Measurements from ENCODE around the gene IL17RC. TPM values are rescaled to one million over a fixed set of nuclear protein-coding genes. Genes with fewer than 3 reads are reported as not detected.
"Not testable (repeated sequence)": the region's sequence is repeated elsewhere in the genome, so short reads cannot be mapped to it uniquely, and the experiment has no call there.

IL17RC gene
- total RNA-seq, 4 donors from 2014 or later = 14.8 to 67.3 (median 47.2) TPM

DNA sequence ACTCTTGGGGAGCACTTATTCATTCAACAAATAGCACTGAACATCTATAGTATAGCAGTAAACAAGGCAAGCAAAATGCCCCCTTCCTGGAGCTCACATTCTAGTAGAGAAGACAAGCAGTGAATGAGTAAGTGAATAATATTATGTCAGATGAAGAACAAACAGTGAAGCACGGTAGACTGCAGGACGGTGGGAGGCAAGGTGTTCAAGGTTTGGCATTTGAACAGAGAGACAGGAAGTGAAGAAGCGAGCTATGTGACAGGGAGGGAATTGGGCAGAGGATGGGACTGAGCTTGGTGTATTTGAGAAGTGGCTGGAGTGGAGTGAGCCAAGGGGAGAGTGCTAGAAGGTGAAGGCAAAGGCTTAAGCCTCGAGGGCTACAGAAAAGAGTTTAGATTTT is 18.1 kb downstream of the IL17RC start:
- Histone ChIP-seq H3K27ac (peak overlapping the region in 2 of 4 donors; percentile 96 to 97), H3K9me3 (no peaks in the 10 kb centered on the region), H3K36me3 (peaks cover 0 to 42% of the 10 kb centered on the region in 2 donors), H3K4me3 (peak overlapping the region in 3 of 4 donors; percentile 85 to 89 (median 86)), H3K4me1 (peaks cover 27 to 29% of the 10 kb centered on the region in 2 donors), H3K27me3 (no peaks in the 10 kb centered on the region)
- no peak for DNase-seq
- intact Hi-C loops (cut with DNase I; ENCODE audit: low total_unique reads) = loop anchor here (5.0 to 10.0 kb wide), 2 partner anchors 210 to 292 kb away; partner anchors contain the start of gene VHL
- in situ Hi-C loops (cut with MboI; ENCODE audit: low sequenced_read_pairs in 4 of 4) = loop anchor here in 2 of 4 donors (10.0 kb wide), 2 partner anchors 90 kb away; partner anchors contain the start of genes FANCD2 (in 1 of the 2) and RPUSD3 (in 1 of the 2)
- TF ChIP-seq POLR2A (IDR thresholded peaks at IDR 0.05) (no peak), CTCF (IDR thresholded peaks at IDR 0.05 in 4 of 5, conservative IDR thresholded peaks at IDR 0.05 in 1 of 5) (no peak)
- ATAC-seq = no peak

GRCh38 chr3:9935966-9936510 is 19.1 kb downstream of the IL17RC start:
- peaks cover 27 to 29% of the 10 kb centered on the region in 2 donors for H3K4me1 ChIP-seq
- in situ Hi-C loops (cut with MboI; ENCODE audit: low sequenced_read_pairs in 4 of 4) (loop anchor here in 2 of 4 donors (10.0 kb wide), 2 partner anchors 89 to 91 kb away; partner anchors contain the start of genes FANCD2 (in 1 of the 2) and RPUSD3 (in 1 of the 2)), intact Hi-C loops (cut with DNase I; ENCODE audit: low total_unique reads) (loop anchor here (10.0 kb wide), 1 partner anchor 209 kb away; the partner anchor contains the start of gene VHL)
- H3K27ac ChIP-seq = no peak overlapping the region
- H3K36me3 ChIP-seq = peaks cover 0 to 41% of the 10 kb centered on the region in 2 donors
- H3K27me3 ChIP-seq = no peaks in the 10 kb centered on the region
- DNase-seq = no peak
- TF ChIP-seq POLR2A (IDR thresholded peaks at IDR 0.05) (no peak), CTCF (IDR thresholded peaks at IDR 0.05 in 4 of 5, conservative IDR thresholded peaks at IDR 0.05 in 1 of 5) (no peak)
- no peaks in the 10 kb centered on the region for H3K9me3 ChIP-seq
- H3K4me3 ChIP-seq = no peak overlapping the region
- no peak for ATAC-seq

- Histone ChIP-seq H3K27me3 (no peaks in the 10 kb centered on the region), H3K36me3 (peaks cover 0 to 45% of the 10 kb centered on the region in 2 donors), H3K4me3 (no peak overlapping the region), H3K4me1 (peaks cover 20 to 22% of the 10 kb centered on the region in 2 donors), H3K27ac (no peak overlapping the region), H3K9me3 (no peaks in the 10 kb centered on the region)
- intact Hi-C loops (cut with DNase I; ENCODE audit: low total_unique reads) = loop anchor here (10.0 kb wide), 1 partner anchor 207 kb away; the partner anchor contains the start of gene VHL
- ATAC-seq (no peak), DNase-seq (no peak)
- in situ Hi-C loops (cut with MboI; ENCODE audit: low sequenced_read_pairs in 4 of 4) = loop anchor here in 2 of 4 donors (10.0 kb wide), 2 partner anchors 87 to 93 kb away; partner anchors contain the start of genes FANCD2 (in 1 of the 2) and RPUSD3 (in 1 of the 2)
- TF ChIP-seq CTCF (IDR thresholded peaks at IDR 0.05 in 4 of 5, conservative IDR thresholded peaks at IDR 0.05 in 1 of 5) = no peak
- TF ChIP-seq POLR2A (IDR thresholded peaks at IDR 0.05) = no peak
Observed at GRCh38 chr3:9937486-9938238, 20.8 kb downstream of the IL17RC start.

DNA sequence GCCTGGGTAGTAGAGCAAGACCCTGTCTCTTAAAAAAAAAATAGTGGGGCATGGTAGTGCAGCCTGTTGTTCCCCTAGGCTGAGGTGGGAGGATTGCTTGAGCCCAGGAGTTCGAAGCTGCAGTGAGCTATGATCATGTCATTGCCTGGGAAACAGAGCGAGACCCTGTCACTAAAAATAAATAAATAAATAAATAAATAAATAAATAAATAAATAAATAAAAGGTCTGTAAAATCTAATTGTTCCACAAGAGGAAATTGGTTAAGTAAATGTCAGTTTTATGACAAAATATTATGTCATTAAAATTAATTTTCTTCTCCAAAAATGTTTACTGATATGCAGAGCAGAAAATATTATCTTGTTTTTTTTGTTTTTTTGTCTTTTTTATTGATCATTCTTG is 22.1 kb downstream of the IL17RC start:
- peaks cover 20 to 21% of the 10 kb centered on the region in 2 donors for H3K4me1 ChIP-seq
- no peaks in the 10 kb centered on the region for H3K27me3 ChIP-seq
- no peak overlapping the region for H3K27ac ChIP-seq
- intact Hi-C loops (cut with DNase I; ENCODE audit: low total_unique reads) = loop anchor here (10.0 kb wide), 1 partner anchor 206 kb away; the partner anchor contains the start of gene VHL
- in situ Hi-C loops (cut with MboI; ENCODE audit: low sequenced_read_pairs in 4 of 4) = loop anchor here in 2 of 4 donors (10.0 kb wide), 2 partner anchors 86 to 94 kb away; partner anchors contain the start of genes FANCD2 (in 1 of the 2) and RPUSD3 (in 1 of the 2)
- TF ChIP-seq CTCF (IDR thresholded peaks at IDR 0.05 in 4 of 5, conservative IDR thresholded peaks at IDR 0.05 in 1 of 5) (no peak), POLR2A (IDR thresholded peaks at IDR 0.05) (no peak)
- ATAC-seq = no peak
- no peak overlapping the region for H3K4me3 ChIP-seq
- no peak for DNase-seq
- H3K36me3 ChIP-seq = peaks cover 0 to 55% of the 10 kb centered on the region in 2 donors
- H3K9me3 ChIP-seq = no peaks in the 10 kb centered on the region

DNA sequence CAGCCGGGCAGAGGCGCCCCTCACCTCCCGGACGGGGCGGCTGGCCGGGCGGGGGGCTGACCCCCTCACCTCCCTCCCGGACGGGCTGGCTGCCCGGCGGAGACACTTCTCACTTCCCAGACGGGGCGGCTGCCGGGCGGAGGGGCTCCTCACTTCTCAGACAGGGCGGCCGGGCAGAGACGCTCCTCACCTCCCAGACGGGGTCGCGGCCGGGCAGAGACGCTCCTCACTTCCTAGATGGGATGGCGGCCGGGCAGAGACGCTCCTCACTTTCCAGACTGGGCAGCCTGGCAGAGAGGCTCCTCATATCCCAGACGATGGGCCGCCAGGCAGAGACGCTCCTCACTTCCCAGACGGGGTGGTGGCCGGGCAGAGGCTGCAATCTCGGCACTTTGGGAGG is 23.0 kb downstream of the IL17RC start:
- ATAC-seq, H3K27ac ChIP-seq, DNase-seq, H3K27me3 ChIP-seq, H3K4me3 ChIP-seq, H3K9me3 ChIP-seq: not testable (repeated sequence)
- intact Hi-C loops (cut with DNase I; ENCODE audit: low total_unique reads) = loop anchor here (10.0 kb wide), 1 partner anchor 205 kb away; the partner anchor contains the start of gene VHL
- Histone ChIP-seq H3K36me3 (peaks cover 0 to 59% of the 10 kb centered on the region in 2 donors), H3K4me1 (peaks cover 12 to 13% of the 10 kb centered on the region in 2 donors)
- in situ Hi-C loops (cut with MboI; ENCODE audit: low sequenced_read_pairs in 4 of 4) = loop anchor here in 2 of 4 donors (10.0 kb wide), 2 partner anchors 85 to 95 kb away; partner anchors contain the start of genes FANCD2 (in 1 of the 2) and RPUSD3 (in 1 of the 2)
